HCT116 (cell line): ENCODE measurements around the gene SIGMAR1. TPM values are rescaled to one million over a fixed set of nuclear protein-coding genes. Genes with fewer than 3 reads are reported as not detected.

Source experiments
- ATAC-seq: fragments of 200-7000 bp; cut with Tn5 transposase; 2 replicates; pipeline ENCODE4 v1.9.1; 2020; ENCODE audit warnings: mild to moderate bottlenecking, moderate library complexity
- BruUV-seq: library from RNA; stranded (reverse); fragments of 400-500 nt; replicated peaks from 2 replicates; lab custom pipeline; 2021; lab: Mats Ljungman, UMichigan
- CTCF ChIA-PET: fragments of 300-600 bp; sonication (Branson Sonifier 250); formaldehyde crosslinking; loops from one replicate; lab custom pipeline; 2021; ENCODE audit warnings: antibody characterized with exemption; lab: Charles Lee
- POLR2A ChIA-PET: fragments of 300-600, 350-600 bp; sonication (Branson Sonifier 250); formaldehyde crosslinking; loops from one replicate; lab custom pipeline; 2021; ENCODE audit warnings: antibody characterized with exemption; lab: Charles Lee
- RAD21 ChIA-PET, 2 experiments: fragments of 300-600 bp; sonication (Branson Sonifier 250); formaldehyde crosslinking; loops; one replicate each; lab custom pipeline; 2023; ENCODE audit warnings: low total read pairs in 2 of 2; ENCODE audit not compliant: uncharacterized antibody in 2 of 2, unreplicated experiment in 2 of 2, low non-redundant PET in 1 of 2; lab: Charles Lee
- DNase-seq: peaks from one replicate; pipeline ENCODE4 v3.0.0-alpha.2; 2010; ENCODE audit warnings: low read depth, low spot score
- H2AFZ ChIP-seq: fragments of 200-600 bp; shearing (Covaris generic), sonication (generic); 2 replicates; pipeline ENCODE4 v1.6.1; 2017; ENCODE audit warnings: low read depth, mixed run types, mixed read lengths, antibody characterized with exemption, low read length; ENCODE audit not compliant: poor library complexity, severe bottlenecking
- H3K27ac ChIP-seq: 2 replicates; pipeline ENCODE4 v1.5.1; 2012; ENCODE audit warnings: low read depth, low read length
- H3K27me3 ChIP-seq: fragments of 200-600 bp; sonication (generic); 2 replicates; pipeline ENCODE4 v1.6.1; 2016; ENCODE audit warnings: mixed run types, low read length, mixed read lengths; ENCODE audit not compliant: insufficient read depth
- H3K36me3 ChIP-seq, 2 experiments: fragments of 200-500 bp in 1 of 2; fragments of 200-600 bp in 1 of 2; sonication (Bioruptor generic) in 1 of 2; sonication (generic) in 1 of 2; 2 replicates each; pipeline versions ENCODE4 v1.5.1 to v1.6.1; 2014 to 2016; ENCODE audit warnings: low read length in 2 of 2, inconsistent platforms in 1 of 2, mixed read lengths in 1 of 2, mixed run types in 1 of 2; ENCODE audit not compliant: insufficient read depth in 2 of 2, control insufficient read depth in 1 of 2
- H3K4me1 ChIP-seq, 2 experiments: fragments of 200-600 bp in 1 of 2; sonication (generic) in 1 of 2; 2 replicates each; pipeline versions ENCODE4 v1.5.1 to v1.6.1; 2012 to 2017; ENCODE audit warnings: low read length in 2 of 2, inconsistent platforms in 1 of 2, mild to moderate bottlenecking in 1 of 2, mixed read lengths in 1 of 2, mixed run types in 1 of 2, moderate library complexity in 1 of 2; ENCODE audit not compliant: insufficient read depth in 2 of 2, control insufficient read depth in 1 of 2
- H3K4me2 ChIP-seq: fragments of 200-600 bp; sonication (generic); 2 replicates; pipeline ENCODE4 v1.6.1; 2017; ENCODE audit warnings: mixed run types, low read length, mixed read lengths
- H3K4me3 ChIP-seq, 2 experiments: fragments of 200-600 bp in 1 of 2; sonication (generic) in 1 of 2; replicated peaks in 1 of 2; 2 replicates each; pipeline ENCODE4 v1.5.1; 2011 to 2016; ENCODE audit warnings: low read length in 2 of 2, control low read depth in 1 of 2, low read depth in 1 of 2, mild to moderate bottlenecking in 1 of 2, mixed read lengths in 1 of 2, mixed run types in 1 of 2
- H3K79me2 ChIP-seq: fragments of 200-600 bp; sonication (generic); 2 replicates; pipeline ENCODE4 v1.6.1; 2017; ENCODE audit warnings: mild to moderate bottlenecking, mixed run types, low read length, moderate library complexity, mixed read lengths; ENCODE audit not compliant: insufficient read depth
- H3K9ac ChIP-seq: fragments of 200-600 bp; sonication (generic); 2 replicates; pipeline ENCODE4 v1.6.1; 2016; ENCODE audit warnings: low read length, mixed read lengths
- H3K9me2 ChIP-seq: fragments of 200-600 bp; sonication (generic), shearing (Covaris generic); 2 replicates; pipeline ENCODE4 v1.6.1; 2017; ENCODE audit warnings: mixed run types, mild to moderate bottlenecking, moderate library complexity; ENCODE audit not compliant: insufficient read depth
- H3K9me3 ChIP-seq, 2 experiments: fragments of 200-500 bp in 1 of 2; fragments of 200-600 bp in 1 of 2; sonication (Bioruptor generic) in 1 of 2; sonication (generic) in 1 of 2; 2 replicates each; pipeline ENCODE4 v1.6.1; 2014 to 2017; ENCODE audit warnings: low read length in 2 of 2, mixed read lengths in 2 of 2, inconsistent platforms in 1 of 2, low read depth in 1 of 2, mild to moderate bottlenecking in 1 of 2, mixed run types in 1 of 2, moderate library complexity in 1 of 2; ENCODE audit not compliant: control insufficient read depth in 1 of 2, insufficient read depth in 1 of 2
- H4K20me1 ChIP-seq: fragments of 200-600 bp; sonication (generic), shearing (Covaris generic); 2 replicates; pipeline ENCODE4 v1.6.1; 2017; ENCODE audit warnings: mixed run types, mild to moderate bottlenecking, moderate library complexity; ENCODE audit not compliant: insufficient read depth
- CBX3 ChIP-seq: IDR thresholded peaks from 2 replicates; pipeline ENCODE4 v1.6.1; 2012; ENCODE audit warnings: low read depth
- POLR2AphosphoS5 ChIP-seq: IDR thresholded peaks from 2 replicates; pipeline ENCODE4 v1.6.1; 2011; ENCODE audit warnings: mild to moderate bottlenecking, low read depth, low read length, moderate library complexity
- SRF ChIP-seq: IDR thresholded peaks from 2 replicates; pipeline ENCODE4 v1.6.1; 2012; ENCODE audit warnings: low read depth
- intact Hi-C: fragments of 100-400 bp; cut with micrococcal nuclease; formaldehyde crosslinking; loops from 2 replicates; pipeline ENCODE4 v1.10.0; 2022
- total RNA-seq: library from RNA; stranded (reverse); gene quantifications from one replicate; pipeline ENCODE4 v1.2.1, GENCODE V29; 2021; ENCODE audit not compliant: unreplicated experiment
- TF ChIP-seq, protein P1 (sequence below): IDR thresholded peaks from 2 replicates; pipeline ENCODE4 v1.6.1; 2012; ENCODE audit warnings: low read depth

The SIGMAR1 gene
- total RNA-seq, 1 experiment from 2014 or later = 109 TPM

DNA sequence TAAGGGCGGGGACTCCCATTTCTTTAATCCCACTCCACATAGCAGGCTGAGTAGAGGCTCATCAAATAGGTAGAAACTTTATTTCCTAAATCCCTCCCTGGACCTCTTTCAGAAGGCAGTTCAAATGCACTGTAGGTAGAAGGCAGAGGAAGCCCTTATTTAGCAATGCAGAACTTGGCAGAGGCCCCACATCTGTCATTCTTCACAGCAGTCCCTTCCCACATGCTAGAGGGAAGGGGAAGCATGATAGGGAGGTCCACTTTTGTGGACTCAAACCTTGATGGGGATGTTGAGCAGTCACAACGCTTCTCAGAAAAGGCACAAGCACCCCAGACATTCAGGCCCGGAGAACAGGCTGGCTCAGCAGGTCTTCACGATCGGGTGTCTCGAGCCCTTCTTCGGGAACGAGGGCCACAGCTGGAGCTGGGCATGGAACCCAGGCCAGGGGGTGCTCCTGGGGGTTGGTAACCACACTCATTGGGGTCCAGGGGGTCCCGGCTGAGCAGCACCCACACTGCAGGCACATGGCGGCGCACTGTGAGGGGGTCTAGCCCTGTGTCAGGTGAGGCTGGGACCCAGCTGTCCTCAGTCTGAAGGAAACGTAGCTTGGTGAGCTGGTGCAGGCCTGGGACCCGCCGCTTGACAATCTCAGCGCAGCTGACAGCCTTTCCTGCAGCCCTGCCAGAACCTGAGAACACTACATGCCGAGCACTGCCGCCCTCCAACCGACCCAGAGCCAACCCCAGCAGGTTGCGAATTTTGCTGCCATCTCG lies 27.0 kb downstream of the SIGMAR1 start:
- intact Hi-C loops = no loop called here
- POLR2A ChIA-PET = interaction anchor here (1.0 kb wide), 1 partner anchor 10 kb away, joined by 3 read pairs; no protein-coding TSS in a partner anchor
- peaks cover 5 to 32% of the 10 kb centered on the region in 2 experiments for H3K4me1 ChIP-seq
- H3K9me3 ChIP-seq = no peaks in the 10 kb centered on the region
- H3K4me3 ChIP-seq = peak overlapping the region; percentile 87 to 95
- H3K36me3 ChIP-seq = 0 out of 4 replicates have a peak, but pooled peaks cover 0 to 3% of the 10 kb centered on the region in 2 experiments
- no peak overlapping the region for H2AFZ ChIP-seq
- H3K27me3 ChIP-seq = no peaks in the 10 kb centered on the region
- H3K9me2 ChIP-seq = no peaks in the 10 kb centered on the region
- H3K4me2 ChIP-seq = peak overlapping the region; percentile 91
- CTCF ChIA-PET = no interaction called here
- peak overlapping the region; percentile 82; the same call in 1 of the 2 replicates for H3K27ac ChIP-seq
- no peak for ATAC-seq
- peak overlapping the region; percentile 90 for H3K9ac ChIP-seq
- TF ChIP-seq CBX3 (no peak), POLR2AphosphoS5 (no peak), SRF (peak; percentile 37; the same call in 1 of the 2 replicates)
- TF ChIP-seq, protein P1, sequence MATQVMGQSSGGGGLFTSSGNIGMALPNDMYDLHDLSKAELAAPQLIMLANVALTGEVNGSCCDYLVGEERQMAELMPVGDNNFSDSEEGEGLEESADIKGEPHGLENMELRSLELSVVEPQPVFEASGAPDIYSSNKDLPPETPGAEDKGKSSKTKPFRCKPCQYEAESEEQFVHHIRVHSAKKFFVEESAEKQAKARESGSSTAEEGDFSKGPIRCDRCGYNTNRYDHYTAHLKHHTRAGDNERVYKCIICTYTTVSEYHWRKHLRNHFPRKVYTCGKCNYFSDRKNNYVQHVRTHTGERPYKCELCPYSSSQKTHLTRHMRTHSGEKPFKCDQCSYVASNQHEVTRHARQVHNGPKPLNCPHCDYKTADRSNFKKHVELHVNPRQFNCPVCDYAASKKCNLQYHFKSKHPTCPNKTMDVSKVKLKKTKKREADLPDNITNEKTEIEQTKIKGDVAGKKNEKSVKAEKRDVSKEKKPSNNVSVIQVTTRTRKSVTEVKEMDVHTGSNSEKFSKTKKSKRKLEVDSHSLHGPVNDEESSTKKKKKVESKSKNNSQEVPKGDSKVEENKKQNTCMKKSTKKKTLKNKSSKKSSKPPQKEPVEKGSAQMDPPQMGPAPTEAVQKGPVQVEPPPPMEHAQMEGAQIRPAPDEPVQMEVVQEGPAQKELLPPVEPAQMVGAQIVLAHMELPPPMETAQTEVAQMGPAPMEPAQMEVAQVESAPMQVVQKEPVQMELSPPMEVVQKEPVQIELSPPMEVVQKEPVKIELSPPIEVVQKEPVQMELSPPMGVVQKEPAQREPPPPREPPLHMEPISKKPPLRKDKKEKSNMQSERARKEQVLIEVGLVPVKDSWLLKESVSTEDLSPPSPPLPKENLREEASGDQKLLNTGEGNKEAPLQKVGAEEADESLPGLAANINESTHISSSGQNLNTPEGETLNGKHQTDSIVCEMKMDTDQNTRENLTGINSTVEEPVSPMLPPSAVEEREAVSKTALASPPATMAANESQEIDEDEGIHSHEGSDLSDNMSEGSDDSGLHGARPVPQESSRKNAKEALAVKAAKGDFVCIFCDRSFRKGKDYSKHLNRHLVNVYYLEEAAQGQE = no peak
- TF ChIP-seq, all 23 proteins: peak for 1
- RAD21 ChIA-PET = interaction anchor here in 1 of 2 experiments (0.6 kb wide), 1 partner anchor 24 kb away, joined by 3 read pairs; no protein-coding TSS in a partner anchor
- BruUV-seq = no TSS peak
- H4K20me1 ChIP-seq = no peaks in the 10 kb centered on the region
- H3K79me2 ChIP-seq = peaks cover 15% of the 10 kb centered on the region
- DNase-seq = no peak
